HPDE6-E6E7 (cell line): ENCODE results near the gene DMTF1.

ENCODE experiments used
- DNase-seq: peaks from one replicate; pipeline ENCODE4 v3.0.0; 2011; ENCODE audit warnings: missing footprints; ENCODE audit errors: extremely low spot score

The DMTF1 gene

DNA sequence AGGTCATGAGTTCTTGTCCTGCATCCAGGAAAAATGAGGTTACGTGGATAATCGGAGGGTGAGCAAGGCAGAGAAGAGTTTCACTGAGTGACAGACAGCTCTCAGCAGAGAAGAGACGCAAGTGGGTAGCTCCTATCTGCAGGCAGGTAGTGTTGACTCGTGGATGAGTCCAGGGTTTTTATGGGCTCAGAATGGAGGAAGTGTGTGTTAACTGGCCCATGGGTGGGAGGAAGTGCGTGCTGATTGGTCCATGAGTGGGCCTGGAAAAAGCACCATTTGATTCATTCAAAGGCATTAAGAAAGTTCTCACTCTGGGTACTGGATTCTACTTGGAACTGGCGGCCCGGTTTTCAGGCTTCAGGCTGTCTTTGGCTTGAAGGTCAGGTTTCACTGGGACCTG, 4.8 kb upstream of the DMTF1 start:
- no peak for DNase-seq

DNA sequence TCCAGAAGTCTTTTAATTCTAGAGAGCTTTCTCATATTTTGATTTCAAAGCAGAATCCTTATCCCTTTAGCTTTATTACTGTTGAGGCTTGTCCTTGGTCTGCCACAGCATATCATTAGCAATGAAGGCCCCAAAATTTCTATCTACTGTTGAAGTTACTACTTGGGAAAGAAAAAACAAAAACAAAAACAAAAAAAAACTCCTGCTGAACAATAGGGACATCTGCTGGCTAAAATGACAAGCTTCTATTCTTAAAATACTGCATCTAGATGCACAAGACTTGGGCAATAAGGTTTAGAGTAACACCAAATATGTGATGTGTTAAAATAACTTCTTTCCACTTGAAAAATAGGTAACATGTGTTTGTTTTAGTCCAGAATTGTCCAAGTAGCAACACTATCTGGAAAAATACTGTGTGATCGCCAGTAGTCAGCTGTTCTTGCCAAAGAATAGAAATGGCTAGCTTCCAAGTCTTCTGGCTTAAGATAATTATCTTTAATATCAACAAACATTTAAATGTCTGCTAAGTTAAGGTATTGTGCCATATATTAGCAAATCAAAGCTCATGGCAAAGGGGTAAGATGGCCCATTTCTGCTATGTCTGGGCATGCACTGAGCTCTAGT, 3.8 kb upstream of the DMTF1 start:
- no peak for DNase-seq

DNA sequence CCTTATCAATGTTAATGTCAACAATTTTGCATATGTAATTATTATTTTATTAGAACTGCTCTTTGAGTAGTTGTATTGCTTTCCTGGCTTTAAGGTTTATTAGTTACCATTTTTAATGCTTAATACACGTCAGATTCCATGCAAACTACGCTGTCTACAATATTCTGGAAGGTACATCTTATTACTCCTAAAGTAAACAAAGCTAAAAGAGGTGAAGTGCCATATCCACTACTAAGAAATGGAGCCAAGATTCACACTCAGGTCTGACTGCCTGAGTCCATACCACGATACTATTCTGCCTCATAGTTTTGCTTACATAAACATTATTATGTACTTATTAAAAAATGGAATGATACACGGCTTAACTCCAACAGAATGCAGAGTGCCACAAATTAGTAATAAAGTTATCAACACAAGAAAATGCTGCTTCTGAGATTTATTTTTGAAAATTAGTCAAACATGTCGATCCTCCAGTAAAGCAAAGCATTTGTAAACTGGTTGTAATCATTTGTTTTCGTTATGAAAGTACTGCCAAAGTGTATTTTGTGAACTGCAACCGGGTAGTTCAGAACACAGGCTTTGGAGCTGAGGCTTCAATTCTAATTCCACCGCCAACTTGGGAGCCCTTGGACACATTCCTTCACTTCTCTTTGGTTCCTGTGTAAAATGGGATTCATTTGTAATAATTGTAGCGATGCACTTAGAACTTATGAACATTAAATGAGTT, 1.1 kb upstream of the DMTF1 start:
- no peak for DNase-seq

DNA sequence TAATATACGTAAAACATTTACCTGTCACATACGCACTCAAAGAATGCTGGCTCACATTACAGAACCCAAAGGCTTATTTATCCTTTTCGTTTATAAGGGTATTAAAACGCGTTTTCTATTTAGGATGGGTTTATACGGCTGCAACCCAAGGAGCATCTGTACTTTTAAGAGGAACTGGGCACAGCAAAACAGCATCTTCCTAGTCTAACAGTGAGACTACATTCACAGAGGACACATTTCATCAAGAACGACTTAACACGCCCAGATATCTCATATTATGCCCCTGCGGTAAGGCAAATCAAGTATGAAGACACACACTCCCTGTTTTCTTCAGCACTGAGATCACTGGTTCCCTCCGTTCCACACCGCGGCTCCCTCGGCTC, 533 bp upstream of the DMTF1 start:
- DNase-seq, result no peak

DNA sequence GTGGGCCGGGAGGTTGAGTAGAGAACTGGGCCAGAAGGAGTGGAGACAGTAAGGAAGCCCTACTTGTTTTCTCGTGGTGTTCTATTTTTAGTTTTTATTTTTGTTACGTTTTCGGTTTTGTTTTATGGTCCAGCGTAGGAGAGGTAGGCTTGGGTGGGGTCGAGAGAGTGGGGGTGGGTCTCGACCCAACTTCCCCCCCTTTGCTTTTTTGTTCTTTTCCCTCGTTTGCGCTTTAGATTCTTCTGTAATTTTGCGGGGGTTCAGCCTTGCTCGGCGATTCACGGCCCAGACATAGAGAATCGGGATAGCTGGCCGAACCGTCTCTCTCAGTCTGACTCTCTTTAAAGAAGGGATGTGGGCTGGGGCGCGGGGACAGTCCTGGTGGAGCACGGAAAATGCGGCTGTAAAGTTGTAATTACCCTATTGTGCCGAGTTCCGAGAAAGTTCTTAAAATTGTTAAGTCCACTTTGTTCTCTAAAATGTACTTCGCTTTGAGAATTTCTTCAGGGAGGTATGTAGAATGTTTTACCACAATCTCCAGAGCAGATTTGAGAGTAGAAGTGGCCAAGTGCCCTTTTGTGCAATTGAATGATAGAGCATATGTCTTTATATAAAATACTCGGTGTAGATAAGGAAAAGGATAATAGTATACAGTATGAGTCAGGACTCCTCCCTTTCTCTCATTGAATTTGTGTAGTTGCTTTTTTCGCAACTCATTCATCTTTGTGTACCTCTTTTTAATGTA, 816 bp downstream of the DMTF1 start:
- DNase-seq, result peak; percentile 15

DNA sequence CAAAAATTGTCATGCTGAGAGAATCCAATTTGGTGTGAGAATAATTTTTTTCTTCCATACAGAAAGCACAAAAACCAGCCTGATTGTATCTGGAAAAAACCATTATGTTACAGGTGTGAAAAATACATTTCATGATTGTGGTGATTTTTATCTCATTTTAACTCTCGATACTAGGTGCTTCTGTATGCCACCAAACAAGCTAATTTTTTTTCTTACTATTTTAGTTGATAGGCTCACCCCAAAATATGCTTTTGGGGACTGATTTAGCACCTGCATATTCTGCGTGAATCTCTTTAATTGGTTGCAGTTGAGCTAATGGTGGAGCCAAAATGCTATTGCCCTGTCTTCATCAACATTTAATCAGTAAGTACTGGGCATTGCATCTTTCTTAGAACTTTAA, 1.9 kb downstream of the DMTF1 start:
- no peak for DNase-seq

DNA sequence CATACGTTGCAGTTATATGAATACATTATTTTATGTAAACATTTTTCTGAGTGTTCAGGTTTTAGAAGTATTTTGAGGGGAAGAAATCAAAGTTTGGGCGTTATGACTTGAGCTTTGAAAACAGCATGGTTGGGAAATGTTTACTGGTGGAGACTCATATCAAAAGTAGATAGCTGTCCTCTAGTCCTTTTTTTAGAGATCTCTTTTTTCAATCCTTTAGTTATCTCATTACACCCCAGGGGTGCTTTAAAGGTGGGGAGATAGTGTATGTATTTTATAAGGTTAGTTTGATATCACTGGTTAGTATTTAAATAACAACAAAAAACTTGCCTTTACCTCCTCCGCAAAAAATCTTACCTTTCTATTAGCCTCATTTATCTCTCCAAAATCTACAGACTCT, 2.3 kb downstream of the DMTF1 start:
- no peak for DNase-seq

DNA sequence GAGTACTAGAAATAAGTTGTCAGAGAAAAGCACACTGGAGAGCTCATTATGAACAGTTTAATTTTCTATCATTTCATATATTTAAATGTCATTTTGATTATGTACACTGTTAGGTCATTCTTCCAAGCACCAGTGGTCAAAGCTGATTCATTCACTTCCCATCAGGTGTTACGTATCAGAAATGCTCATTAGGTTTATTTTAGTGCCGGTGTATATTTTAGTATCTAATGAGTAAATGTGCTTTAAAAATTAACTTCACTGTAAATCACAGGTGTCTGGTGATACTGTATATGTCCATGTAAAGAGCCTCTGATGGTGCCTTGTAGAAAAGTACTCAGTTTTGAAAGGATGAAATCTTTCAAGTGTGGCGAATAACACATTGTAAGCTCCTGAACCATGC, 3.5 kb downstream of the DMTF1 start:
- DNase-seq, result no peak

DNA sequence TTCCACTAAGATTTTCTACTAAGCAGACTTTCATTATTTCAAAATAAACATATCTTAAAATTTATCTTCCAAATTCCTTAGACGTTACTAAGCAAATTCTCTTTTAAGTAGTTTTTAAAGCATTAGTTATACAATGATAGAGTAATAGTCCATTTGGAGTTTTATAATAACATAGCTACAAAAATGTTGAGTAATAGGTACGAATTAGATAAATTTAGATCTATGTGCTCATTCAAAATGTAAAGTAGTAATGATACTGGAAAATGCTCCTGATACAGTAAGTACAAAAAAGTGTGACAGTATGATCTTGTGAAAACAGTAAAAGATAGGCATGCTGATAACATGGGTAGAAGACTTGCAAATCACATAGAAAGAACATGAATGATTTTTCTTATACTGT, 4.5 kb downstream of the DMTF1 start:
- DNase-seq, result no peak

DNA sequence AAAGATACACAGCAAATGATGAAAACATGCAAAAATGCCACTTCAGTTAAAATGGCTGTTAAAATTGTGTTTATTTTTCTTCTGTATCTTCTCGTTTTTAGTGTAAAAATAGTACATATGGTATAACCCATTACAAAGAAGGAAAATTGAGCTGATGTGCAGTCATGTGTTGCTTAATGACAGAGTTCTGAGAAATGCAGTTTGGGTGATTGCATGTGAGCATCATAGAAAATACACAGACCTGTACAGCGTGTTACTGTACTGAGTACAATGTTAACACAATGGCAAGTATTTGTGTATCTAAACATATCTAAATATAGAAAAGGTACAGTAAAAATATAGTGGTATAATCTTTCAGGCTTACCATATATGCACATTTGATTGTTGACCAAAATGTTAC, 7.3 kb downstream of the DMTF1 start:
- DNase-seq, result no peak

DNA sequence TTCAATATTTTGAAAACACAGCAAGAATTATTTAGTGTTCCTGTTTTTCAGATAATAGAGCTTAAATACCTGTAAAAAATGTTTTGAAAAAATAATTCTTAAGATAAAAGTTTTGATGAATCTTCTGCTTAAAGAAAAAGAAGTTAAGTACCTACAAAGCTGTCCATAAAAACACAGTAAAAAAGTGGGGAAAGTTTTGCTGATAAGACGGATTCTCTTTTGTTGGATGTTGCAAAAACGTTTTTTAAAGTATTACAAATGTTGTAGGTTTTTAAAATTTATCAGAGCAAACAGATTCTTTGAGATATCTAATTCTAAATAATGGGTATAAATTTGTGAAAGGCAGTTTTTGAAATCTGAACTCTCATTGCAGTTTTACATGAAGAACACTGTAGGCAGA, 12.2 kb downstream of the DMTF1 start:
- DNase-seq, result no peak

DNA sequence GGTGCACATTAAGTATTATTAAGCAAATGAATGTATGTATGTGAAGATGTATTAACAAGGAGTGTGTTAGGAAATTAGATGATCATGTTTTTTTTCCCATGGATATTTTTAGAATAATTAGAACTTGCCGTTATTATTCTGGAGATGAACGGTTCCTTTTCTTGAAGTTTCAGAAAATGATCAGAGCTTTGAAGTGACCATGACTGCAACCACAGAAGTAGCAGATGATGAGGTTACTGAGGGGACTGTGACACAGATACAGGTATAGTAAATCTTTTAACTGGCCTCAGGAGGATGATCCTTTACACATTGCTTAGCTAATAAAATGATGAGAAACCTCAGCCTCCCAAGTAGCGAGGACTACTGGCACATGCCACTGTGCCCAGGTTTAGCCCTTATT, 18.6 kb downstream of the DMTF1 start:
- DNase-seq, result no peak

DNA sequence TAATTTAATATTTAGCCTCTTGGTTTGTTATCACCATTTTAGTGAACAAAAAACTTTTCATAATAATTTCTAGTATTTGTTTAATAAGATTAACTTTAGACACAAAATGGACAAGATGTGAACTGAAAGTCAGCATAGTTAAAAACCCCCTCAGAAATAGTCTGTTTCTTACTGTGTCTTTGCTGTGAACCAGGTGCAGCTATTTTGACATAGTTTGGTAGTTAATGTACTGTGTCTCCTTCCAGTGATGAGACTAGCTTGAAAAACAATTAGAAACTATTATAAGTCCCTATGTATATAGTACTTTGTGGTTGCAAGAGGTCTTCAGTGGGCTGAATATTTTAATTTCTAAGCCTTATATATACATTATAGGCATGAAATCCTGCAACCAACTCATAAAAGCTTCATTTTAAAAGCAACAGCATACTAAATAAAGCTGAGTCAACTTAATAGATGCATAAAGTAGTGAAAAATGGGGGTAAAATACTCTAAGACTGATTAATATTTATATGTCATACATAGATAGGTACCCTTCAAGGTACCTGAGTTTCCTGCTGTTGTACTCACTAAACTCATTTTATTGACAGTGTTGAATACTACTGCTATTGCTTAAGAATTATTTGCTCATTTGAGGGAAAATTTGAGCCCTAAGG, 19.2 kb downstream of the DMTF1 start:
- no peak for DNase-seq

DNA sequence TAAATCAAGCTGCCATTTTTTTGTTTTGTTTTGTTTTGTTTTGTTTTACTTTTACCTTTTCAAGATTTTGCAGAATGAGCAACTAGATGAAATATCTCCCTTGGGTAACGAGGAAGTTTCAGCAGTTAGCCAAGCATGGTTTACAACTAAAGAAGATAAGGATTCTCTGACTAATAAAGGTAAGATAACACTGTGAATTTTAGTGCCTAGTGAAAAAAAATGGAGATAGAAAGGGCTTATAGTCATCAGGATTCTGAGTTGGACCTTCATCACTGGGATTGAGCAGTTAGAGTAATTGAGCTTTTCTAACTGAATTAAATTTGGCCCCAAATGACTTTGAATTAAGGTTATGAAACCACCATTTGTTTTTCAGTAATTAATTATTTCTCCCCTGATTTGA, 21.2 kb downstream of the DMTF1 start:
- no peak for DNase-seq

DNA sequence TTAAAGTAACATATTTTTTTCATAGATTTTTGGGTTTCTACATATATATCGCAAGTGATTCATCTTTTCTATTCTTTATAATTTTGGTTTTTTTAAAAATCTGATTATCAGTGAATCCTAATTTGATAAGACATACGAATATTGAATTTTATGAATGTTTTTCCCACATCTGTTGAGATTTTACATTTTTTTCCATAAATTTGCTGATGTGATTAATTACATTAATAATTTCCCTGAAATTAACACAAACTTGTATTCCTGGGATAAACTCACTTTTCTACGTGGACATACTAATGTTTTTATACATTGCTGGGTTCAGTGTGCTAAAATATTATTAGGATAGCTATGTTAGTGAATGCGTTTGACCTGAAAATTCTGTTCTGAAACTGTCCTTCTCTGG, 26.1 kb downstream of the DMTF1 start:
- no peak for DNase-seq

DNA sequence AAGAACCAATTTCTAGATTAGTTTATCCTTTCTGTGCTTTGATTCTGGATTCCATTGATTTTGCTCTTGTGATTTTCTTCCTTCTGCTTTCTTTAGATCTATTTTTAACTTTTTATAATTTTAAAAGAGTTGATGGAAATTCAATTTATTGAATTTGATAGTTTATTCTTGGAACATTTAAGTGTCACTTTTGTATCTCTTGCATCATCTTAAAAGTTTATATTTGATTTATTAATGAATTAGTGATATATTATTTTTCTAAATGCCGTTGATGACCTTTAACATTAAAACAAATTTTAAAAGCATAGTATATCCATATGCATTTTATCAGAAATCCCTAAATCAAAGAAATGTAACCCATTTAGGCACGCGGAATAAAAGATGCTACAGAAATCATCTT, 26.9 kb downstream of the DMTF1 start:
- no peak for DNase-seq

DNA sequence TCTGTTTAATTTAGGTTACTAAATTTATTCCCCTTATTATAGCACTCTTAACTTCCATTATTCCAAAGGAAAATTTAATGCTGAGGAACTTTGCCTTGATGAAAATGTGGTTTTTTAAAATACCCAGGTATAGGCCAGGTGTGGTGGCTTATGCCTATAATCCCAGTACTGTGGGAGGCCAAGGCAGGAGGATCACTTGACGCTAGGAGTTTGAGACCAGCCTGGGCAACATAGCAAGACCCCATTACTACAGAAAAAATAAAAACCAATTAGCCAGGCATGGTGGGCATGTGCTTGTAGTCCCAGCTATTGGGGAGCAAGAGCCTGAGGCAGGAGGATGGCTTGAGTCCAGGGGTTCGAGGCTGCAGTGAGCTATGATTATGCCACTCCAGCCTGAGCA, 34.9 kb downstream of the DMTF1 start:
- no peak for DNase-seq

DNA sequence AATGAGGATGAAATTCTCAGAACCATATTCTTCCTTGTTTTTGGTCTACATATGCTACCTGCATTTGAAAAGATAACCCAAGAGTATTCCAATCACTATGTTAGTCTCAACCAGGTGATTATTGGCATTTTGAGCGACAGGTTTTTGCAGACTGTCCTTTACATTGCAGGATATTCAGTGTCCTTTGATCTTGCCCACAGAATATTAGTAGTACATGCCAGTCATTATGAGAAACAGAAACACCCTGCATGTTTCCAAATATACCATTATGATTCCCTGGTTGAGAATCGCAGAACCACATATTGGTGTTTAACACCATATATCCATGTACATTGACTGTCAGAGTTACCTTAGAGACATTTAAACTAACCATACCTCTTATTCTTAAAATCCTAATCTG, 36.7 kb downstream of the DMTF1 start:
- DNase-seq, result no peak

DNA sequence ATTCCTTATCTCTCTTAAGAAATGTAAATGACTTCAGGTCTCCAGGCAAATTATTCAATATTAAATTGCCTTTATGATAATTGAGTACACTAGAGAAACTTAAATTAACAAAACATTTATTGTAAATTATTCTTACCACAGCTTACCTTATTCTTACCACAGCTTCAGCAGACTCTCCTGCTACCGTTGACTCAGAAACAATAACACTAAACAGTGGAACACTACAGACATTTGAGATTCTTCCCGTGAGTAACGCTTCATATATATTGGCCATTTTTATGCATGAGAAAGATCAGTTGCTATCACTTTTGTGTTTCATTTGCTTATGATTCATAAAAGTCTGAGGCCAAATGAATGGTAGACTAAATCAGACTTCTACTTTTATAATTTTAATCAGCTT, 38.5 kb downstream of the DMTF1 start:
- DNase-seq, result no peak

DNA sequence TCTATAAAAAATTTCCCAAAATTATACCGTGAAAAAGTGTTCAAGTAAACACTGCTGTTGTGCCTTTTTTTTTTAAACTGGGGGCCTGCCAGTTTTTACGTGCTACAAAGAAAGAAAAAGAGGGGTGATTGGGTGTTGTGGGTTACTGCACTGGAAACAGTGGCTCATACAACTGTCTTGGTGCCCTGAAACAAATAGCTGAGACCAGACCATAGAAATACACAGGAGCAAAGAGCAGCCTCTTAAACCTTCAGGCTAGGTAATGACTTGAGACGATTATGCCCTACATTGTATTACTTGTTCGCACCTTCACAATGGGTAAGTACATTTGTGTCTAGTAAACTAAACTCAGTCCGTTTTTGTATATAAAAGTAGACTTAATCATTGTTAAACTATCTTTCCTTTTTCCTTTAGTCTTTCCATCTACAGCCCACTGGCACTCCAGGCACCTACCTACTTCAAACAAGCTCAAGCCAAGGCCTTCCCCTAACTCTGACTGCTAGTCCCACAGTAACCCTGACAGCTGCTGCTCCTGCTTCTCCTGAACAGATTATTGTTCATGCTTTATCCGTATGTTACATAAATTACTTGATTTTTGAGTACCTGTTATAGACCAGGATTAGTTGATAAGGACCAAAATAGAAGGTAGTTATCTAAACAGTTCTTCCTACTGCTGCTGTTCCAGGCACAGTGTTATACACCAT, 40.7 kb downstream of the DMTF1 start:
- no peak for DNase-seq

DNA sequence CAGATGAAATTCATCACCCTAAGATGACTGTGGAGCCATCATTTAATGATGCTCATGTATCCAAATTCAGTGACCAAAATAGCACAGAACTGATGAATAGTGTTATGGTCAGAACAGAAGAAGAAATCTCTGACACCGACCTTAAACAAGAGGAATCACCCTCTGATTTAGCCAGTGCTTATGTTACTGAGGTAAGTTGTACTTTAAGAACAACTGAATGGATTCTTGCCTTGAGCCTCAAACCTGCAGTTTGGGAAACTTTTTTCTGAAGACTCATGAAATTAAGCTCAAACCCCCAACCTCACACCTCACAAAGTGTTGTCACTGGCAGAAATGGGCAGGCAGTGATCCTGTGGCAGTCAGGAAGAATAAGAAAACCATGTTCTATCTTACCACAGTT, 41.7 kb downstream of the DMTF1 start:
- no peak for DNase-seq

DNA sequence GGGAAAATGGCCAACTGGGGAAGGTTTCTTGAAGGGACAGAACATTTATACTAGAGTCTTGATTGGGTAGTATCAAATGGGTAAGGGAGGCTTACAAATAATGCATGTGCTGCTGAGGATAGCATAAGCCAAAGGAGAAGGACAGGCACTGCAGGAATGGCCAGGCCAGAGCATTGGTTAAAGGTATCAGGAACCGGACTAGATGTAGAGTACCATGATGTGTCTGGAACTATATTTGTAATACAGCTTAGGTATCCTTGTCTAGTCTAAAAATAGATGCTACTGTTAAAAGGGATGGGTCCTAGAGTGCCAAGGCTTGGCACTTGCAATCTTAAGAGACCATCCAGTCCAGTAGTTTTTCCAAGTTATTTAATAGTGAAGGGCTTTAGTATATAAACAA, 47.0 kb downstream of the DMTF1 start:
- no peak for DNase-seq
